Sciatic nerve (tissue), 2 donors: ENCODE data around the gene FBXO21. TPM values are rescaled to one million over a fixed set of nuclear protein-coding genes. Genes with fewer than 3 reads are reported as not detected.
"Not testable (repeated sequence)": the region's sequence is repeated elsewhere in the genome, so short reads cannot be mapped to it uniquely, and the experiment has no call there.

Experiments
- ATAC-seq: fragments of 200-7000 bp; cut with Tn5 transposase; one replicate; pipeline ENCODE4 v1.9.1; 2020; ENCODE audit warnings: mild to moderate bottlenecking, moderate library complexity
- DNase-seq: peaks from one replicate; pipeline ENCODE4 v3.0.0-alpha.2; 2020; ENCODE audit warnings: low spot score
- intact Hi-C: fragments of 100-400 bp; cut with DNase I; formaldehyde crosslinking; loops from one replicate; pipeline ENCODE4 v1.14.2; 2022
- total RNA-seq: library from RNA; stranded (reverse); fragmentation: NEBNext Ultra II Directional; extraction: Animal tissue kit (Norgen Biotek cat#: 25700); gene quantifications from one replicate; pipeline ENCODE4 v1.2.1, GENCODE V29; 2021
- donor health status: DM: no; HTN: no; CAD: no.
- donor health status: DM: no; HTN: no; CAD: no.

FBXO21 gene
- total RNA-seq, 1 donor from 2014 or later: 42.9 TPM

- no peak for DNase-seq
- ATAC-seq: no peak
- intact Hi-C loops: no loop called here
These were observed 18.7 kb upstream of the FBXO21 start for GRCh38 chr12:117208811-117209455.

DNA sequence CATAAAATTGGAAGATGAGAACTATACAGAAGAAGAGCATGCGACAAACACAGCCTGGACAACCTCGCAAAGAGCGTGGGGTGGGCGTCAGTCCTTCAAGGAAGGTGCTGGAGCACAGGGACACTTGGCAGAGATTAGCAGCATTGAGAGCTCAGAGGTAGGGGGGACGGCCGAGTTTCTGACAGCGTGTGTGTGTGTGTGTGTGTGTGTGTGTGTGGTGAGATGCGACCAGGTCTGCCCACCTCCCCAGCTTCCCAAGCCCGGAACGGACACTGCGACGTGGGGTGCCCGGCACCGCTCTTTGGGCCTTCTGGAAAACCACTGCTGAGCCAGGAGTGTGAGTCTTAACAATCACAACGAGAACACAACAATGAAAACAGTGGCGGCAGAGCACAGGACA, 17.9 kb upstream of the FBXO21 start:
- ATAC-seq (no peak), DNase-seq (no peak)
- intact Hi-C loops: no loop called here

- intact Hi-C loops: no loop called here
- ATAC-seq: no peak
- DNase-seq: no peak
These were observed 17.4 kb upstream of the FBXO21 start for GRCh38 chr12:117207675-117208074.

GRCh38 chr12:117202556-117202955, 12.3 kb upstream of the FBXO21 start:
- intact Hi-C loops: no loop called here

DNA sequence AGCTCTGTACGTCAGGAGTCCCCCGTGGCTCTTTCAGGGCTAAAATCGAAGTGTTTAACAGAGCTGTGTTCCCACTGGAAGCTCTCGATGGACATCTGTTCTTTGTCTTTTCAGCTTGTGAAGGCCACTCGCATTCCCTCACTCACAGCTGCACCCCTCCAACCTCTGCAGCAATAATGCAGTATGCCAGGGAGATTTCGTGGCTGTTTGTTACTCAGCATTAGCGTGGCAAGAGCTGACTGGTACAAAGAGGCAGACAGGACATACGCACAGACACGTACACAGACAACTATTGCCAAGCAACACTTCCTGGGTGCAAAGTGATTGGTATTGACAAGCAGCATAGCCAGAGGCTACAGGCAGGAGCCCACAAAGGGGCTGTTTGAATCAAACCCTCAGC, 11.8 kb upstream of the FBXO21 start:
- DNase-seq: no peak
- no peak for ATAC-seq
- intact Hi-C loops: no loop called here

More at GRCh38 chr12:117202556-117202955, 12.3 kb upstream of the FBXO21 start:
- ATAC-seq (no peak), DNase-seq (no peak)

DNA sequence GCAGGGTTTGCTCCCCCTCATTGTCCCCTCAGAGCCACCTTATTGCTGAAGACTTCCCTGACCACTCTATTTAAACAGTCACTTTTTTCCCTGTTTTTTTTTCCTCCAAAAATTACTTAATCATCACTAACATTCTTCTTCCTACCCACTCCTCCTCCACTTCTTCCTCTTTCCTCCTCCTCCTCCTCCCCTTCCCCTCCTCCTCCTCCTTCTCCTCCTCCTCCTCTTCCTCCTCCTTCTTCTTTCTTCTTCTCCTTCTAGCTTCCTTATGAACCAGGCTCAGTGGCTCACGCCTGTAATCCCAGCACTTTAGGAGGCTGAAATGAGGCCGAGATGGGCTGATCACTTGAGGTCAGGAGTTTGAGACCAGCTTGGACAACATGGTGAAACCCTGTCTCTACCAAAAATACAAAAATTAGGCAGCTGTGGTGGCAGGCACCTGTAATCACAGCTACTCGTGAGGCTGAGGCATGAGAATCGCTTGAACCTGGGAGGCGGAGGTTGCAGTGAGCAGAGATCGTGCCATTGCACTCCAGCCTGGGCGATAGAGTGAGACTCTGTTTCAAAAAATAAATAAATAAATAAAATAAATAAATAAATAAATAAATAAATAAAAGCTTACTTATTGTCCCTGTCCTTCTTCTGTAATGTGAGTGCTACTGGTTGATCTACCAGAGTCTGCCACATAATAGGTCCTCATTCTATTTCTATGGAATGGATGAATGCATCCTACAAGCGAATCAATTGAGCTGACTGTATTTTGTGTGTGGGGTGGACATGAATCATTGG, 9.9 kb upstream of the FBXO21 start:
- DNase-seq, ATAC-seq, intact Hi-C loops: not testable (repeated sequence)

GRCh38 chr12:117196334-117196733, 6.1 kb upstream of the FBXO21 start:
- DNase-seq: peak; percentile 8
- ATAC-seq, intact Hi-C loops: not testable (repeated sequence)

- DNase-seq, ATAC-seq, intact Hi-C loops: not testable (repeated sequence)
These were observed 4.8 kb upstream of the FBXO21 start for GRCh38 chr12:117195027-117195426.

GRCh38 chr12:117193903-117194302, 3.6 kb upstream of the FBXO21 start:
- DNase-seq: no peak
- ATAC-seq: no peak
- intact Hi-C loops: no loop called here

- DNase-seq, intact Hi-C loops: not testable (repeated sequence)
These were observed 2.3 kb upstream of the FBXO21 start for GRCh38 chr12:117192581-117192980.

GRCh38 chr12:117192057-117192456, 1.8 kb upstream of the FBXO21 start:
- intact Hi-C loops: no loop called here
- no peak for ATAC-seq
- no peak for DNase-seq

More at GRCh38 chr12:117192581-117192980, 2.3 kb upstream of the FBXO21 start:
- not testable (repeated sequence) for ATAC-seq

DNA sequence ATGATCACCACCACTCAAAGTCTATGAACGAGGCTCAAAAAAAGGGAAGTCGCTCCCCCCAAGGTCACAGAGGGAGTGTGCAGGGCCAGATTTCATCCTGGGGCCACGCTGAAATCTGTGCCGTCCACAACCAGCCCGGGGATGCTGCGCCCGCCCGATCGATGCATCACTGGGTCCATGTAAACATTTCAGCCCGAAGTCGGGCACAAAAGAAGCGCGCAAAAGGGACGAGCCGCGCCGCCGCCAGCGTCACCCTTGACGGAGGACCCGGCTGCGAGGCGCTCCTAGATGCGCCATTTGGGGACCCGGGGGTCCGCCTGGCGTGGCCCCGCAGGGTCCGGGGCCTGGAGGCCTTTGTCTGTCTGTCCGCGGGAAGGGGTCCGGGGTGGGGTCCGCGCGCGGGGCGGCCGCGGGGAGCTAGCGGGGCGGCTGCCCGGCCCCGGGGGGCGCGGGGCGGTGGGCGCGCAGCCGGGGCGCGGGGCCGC, 503 bp downstream of the FBXO21 start:
- DNase-seq (no peak), ATAC-seq (peak; percentile 29)
- intact Hi-C loops: no loop called here

GRCh38 chr12:117188961-117189724, 1.1 kb downstream of the FBXO21 start:
- DNase-seq (no peak), ATAC-seq (peak; percentile 59)
- intact Hi-C loops: no loop called here

DNA sequence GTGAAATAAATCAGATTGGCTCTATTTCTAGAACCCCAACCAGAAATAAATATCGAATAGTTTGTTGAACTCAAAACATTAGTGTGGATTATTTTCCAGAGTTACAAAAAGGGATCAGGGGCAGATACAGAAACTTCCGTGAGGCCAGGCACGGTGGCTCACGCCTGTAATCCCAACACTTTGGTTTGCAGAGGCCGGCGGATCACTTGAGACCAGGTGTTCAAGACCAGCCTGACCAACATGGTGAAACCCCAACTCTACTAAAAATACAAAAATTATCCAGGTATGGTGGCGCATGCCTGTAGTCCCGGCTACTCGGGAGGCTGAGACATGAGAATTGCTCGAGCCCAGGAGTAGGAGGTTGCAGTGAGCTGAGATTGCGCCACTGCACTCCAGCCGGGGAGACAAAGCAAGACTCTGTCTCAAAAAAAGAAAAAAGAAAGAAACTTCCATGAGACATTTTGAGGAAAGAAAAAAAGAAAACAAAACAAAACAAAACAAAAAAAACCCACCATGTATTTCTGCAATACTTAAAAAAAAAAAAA, 2.1 kb downstream of the FBXO21 start:
- DNase-seq (no peak), ATAC-seq (no peak)
- intact Hi-C loops: no loop called here

DNA sequence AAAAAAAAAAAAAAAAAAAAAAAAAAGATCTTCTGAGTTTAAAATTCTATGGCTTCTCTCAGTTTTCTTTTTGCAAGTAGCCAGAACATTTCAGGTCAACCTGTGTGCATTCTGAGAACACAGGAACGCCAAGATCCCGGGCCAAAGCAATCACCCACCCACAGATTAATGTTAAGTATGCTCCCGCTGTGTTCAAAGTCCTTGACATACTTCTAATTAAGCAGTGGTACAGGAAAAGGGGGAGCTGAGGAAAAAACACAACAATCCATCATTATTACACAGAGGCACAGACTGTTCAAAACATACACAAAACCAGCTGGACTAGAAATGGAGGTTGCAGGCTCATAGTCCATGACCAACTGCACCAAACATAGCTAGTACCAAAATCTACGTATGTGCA, 2.8 kb downstream of the FBXO21 start:
- ATAC-seq (no peak), DNase-seq (no peak)
- intact Hi-C loops: no loop called here

- no peak for ATAC-seq
- intact Hi-C loops: no loop called here
These were observed 7.4 kb downstream of the FBXO21 start for GRCh38 chr12:117182866-117183265.

GRCh38 chr12:117181468-117181843, 8.8 kb downstream of the FBXO21 start:
- intact Hi-C loops, DNase-seq, ATAC-seq: not testable (repeated sequence)

More at GRCh38 chr12:117182866-117183265, 7.4 kb downstream of the FBXO21 start:
- no peak for DNase-seq

GRCh38 chr12:117180758-117181467, 9.4 kb downstream of the FBXO21 start:
- ATAC-seq (no peak), DNase-seq (no peak)
- intact Hi-C loops: no loop called here

- ATAC-seq (no peak), DNase-seq (no peak)
- intact Hi-C loops: no loop called here
These were observed 11.5 kb downstream of the FBXO21 start for GRCh38 chr12:117178745-117179144.
